Astrocyte (in vitro differentiated cells and primary cell): ENCODE measurements around the gene CDCP1.

ENCODE experiments used
- CTCF ChIP-seq: IDR thresholded peaks from 2 replicates; pipeline ENCODE4 v1.5.1; 2011; ENCODE audit warnings: low read depth, mild to moderate bottlenecking, inconsistent platforms, low read length, moderate library complexity; ENCODE audit not compliant: insufficient read depth
- EZH2 ChIP-seq: IDR thresholded peaks from 2 replicates; pipeline ENCODE4 v1.6.1; 2012; ENCODE audit warnings: mild to moderate bottlenecking, low read length, inconsistent platforms; ENCODE audit not compliant: insufficient read depth

GRCh38 chr3:45057557-45057956 is 88.6 kb downstream of the CDCP1 start:
- TF ChIP-seq CTCF (no peak), EZH2 (no peak)
